Measurements from ENCODE around the gene MYORG.

Gene MYORG

GRCh38 chr9:34384368-34385165 lies 7.9 kb upstream of the MYORG start:
- no peak for DNase-seq (ENCODE audit: low read depth in 3 of 3)

GRCh38 chr9:34383904-34384303 lies 7.2 kb upstream of the MYORG start:
- DNase-seq (ENCODE audit: low read depth in 3 of 3), result no peak

GRCh38 chr9:34382879-34383278 lies 6.2 kb upstream of the MYORG start:
- no peak for DNase-seq (ENCODE audit: low read depth in 3 of 3)

GRCh38 chr9:34382054-34382453 lies 5.4 kb upstream of the MYORG start:
- DNase-seq (ENCODE audit: low read depth in 3 of 3), result no peak

GRCh38 chr9:34381323-34381722 lies 4.6 kb upstream of the MYORG start:
- no peak for DNase-seq (ENCODE audit: low read depth in 3 of 3)

- DNase-seq (ENCODE audit: low read depth in 3 of 3), result peak; percentile 52 to 77 (median 62)
These were observed 4.0 kb upstream of the MYORG start for GRCh38 chr9:34380511-34381315.

GRCh38 chr9:34380034-34380510 lies 3.4 kb upstream of the MYORG start:
- peak in 1 of 3 experiments; percentile 14 for DNase-seq (ENCODE audit: low read depth in 3 of 3)

- peak; percentile 76 to 83 (median 82) for DNase-seq (ENCODE audit: low read depth in 3 of 3)
These were observed 2.8 kb upstream of the MYORG start for GRCh38 chr9:34379334-34380033.

- no peak for DNase-seq (ENCODE audit: low read depth in 3 of 3)
These were observed 1.8 kb upstream of the MYORG start for GRCh38 chr9:34378376-34379060.

GRCh38 chr9:34377404-34377746 lies 677 bp upstream of the MYORG start:
- DNase-seq (ENCODE audit: low read depth in 3 of 3), result no peak

GRCh38 chr9:34375901-34376595 lies 650 bp downstream of the MYORG start:
- DNase-seq (ENCODE audit: low read depth in 3 of 3), result no peak

- no peak for DNase-seq (ENCODE audit: low read depth in 3 of 3)
These were observed 1.7 kb downstream of the MYORG start for GRCh38 chr9:34374905-34375552.

- DNase-seq (ENCODE audit: low read depth in 3 of 3), result no peak
These were observed 2.4 kb downstream of the MYORG start for GRCh38 chr9:34374339-34374738.

- no peak for DNase-seq (ENCODE audit: low read depth in 3 of 3)
These were observed 2.9 kb downstream of the MYORG start for GRCh38 chr9:34373749-34374148.

GRCh38 chr9:34372467-34373011 lies 4.2 kb downstream of the MYORG start:
- DNase-seq (ENCODE audit: low read depth in 3 of 3), result no peak

- DNase-seq (ENCODE audit: low read depth in 3 of 3), result no peak
These were observed 4.7 kb downstream of the MYORG start for GRCh38 chr9:34371886-34372466.

GRCh38 chr9:34370970-34371880 lies 5.5 kb downstream of the MYORG start:
- DNase-seq (ENCODE audit: low read depth in 3 of 3), result no peak

- no peak for DNase-seq (ENCODE audit: low read depth in 3 of 3)
These were observed 6.2 kb downstream of the MYORG start for GRCh38 chr9:34370335-34370969.

Measured in stimulated activated CD4-positive, alpha-beta T cell treated with anti-CD3 and anti-CD28 coated beads, TNF-alpha, amount 100 ng/mL, for 4 hours (primary cell).